HepG2 (cell line): ENCODE data around the gene LBX2. TPM values are rescaled to one million over a fixed set of nuclear protein-coding genes. Genes with fewer than 3 reads are reported as not detected.
A peak's percentile ranks its signal among the peaks of the same experiment; 100 is the strongest.

Experiments
- AGO1 ChIP-seq: fragments of 200-400 bp; formaldehyde crosslinking; IDR thresholded peaks from 2 replicates; pipeline ENCODE4 v1.6.1; 2017; ENCODE audit warnings: mild to moderate bottlenecking, low read depth, low read length, moderate library complexity; ENCODE audit not compliant: poor library complexity, severe bottlenecking
- CSRNP1 ChIP-seq: sonication (generic); formaldehyde crosslinking; IDR thresholded peaks from 2 replicates; pipeline ENCODE4 v1.8.1; 2023; ENCODE audit warnings: mild to moderate bottlenecking, missing genetic modification reagents
- FOXM1 ChIP-seq: sonication (generic); formaldehyde crosslinking; IDR thresholded peaks from 2 replicates; pipeline ENCODE4 v1.5.0; 2020; ENCODE audit warnings: missing genetic modification reagents
- HES4 ChIP-seq: sonication (generic); formaldehyde crosslinking; IDR thresholded peaks from 2 replicates; pipeline ENCODE4 v1.9.0; 2021; ENCODE audit warnings: mild to moderate bottlenecking, missing genetic modification reagents, borderline replicate concordance
- MYC ChIP-seq: sonication (generic); formaldehyde crosslinking; IDR thresholded peaks from 2 replicates; pipeline ENCODE4 v1.9.0; 2021; ENCODE audit warnings: missing genetic modification reagents, borderline replicate concordance
- PAWR ChIP-seq: sonication (generic); formaldehyde crosslinking; IDR thresholded peaks from 2 replicates; pipeline ENCODE4 v1.4.0; 2020; ENCODE audit warnings: missing genetic modification reagents, mild to moderate bottlenecking, borderline replicate concordance
- RBFOX2 ChIP-seq: fragments of 200-400 bp; formaldehyde crosslinking; IDR thresholded peaks from 2 replicates; pipeline ENCODE4 v1.6.1; 2017; ENCODE audit warnings: low read depth, mild to moderate bottlenecking, low read length
- TGIF2 ChIP-seq: IDR thresholded peaks from 2 replicates; pipeline ENCODE4 v1.6.1; 2016; ENCODE audit warnings: control low read depth, missing compliant biosample characterization
- ZBTB26 ChIP-seq: IDR thresholded peaks from 2 replicates; pipeline ENCODE4 v1.6.1; 2016; ENCODE audit warnings: missing compliant biosample characterization, missing genetic modification reagents, borderline replicate concordance
- ZNF260 ChIP-seq: sonication (generic); formaldehyde crosslinking; IDR thresholded peaks from 2 replicates; pipeline ENCODE4 v1.4.0; 2020; ENCODE audit warnings: missing genetic modification reagents, low read depth, mild to moderate bottlenecking, borderline replicate concordance
- ZNF616 ChIP-seq: sonication (generic); formaldehyde crosslinking; IDR thresholded peaks from 2 replicates; pipeline ENCODE4 v1.5.0; 2020; ENCODE audit warnings: low read depth, mild to moderate bottlenecking, missing genetic modification reagents
- ZNF879 ChIP-seq: sonication (generic); formaldehyde crosslinking; IDR thresholded peaks from 2 replicates; pipeline ENCODE4 v1.8.1; 2023; ENCODE audit warnings: missing genetic modification reagents
- ZSCAN25 ChIP-seq: sonication (generic); formaldehyde crosslinking; IDR thresholded peaks from 2 replicates; pipeline ENCODE4 v1.8.0; 2022; ENCODE audit warnings: mild to moderate bottlenecking, missing genetic modification reagents
- polyA plus RNA-seq, 8 experiments: library from polyadenylated mRNA; depleted of rRNA in 3 of 8; stranded (reverse) in 7 of 8; unstranded in 1 of 8; fragments of >200 nt; fragmentation: Illumina TruSeq in 4 of 8; extraction: Trizol in 4 of 8; gene quantifications; 2 replicates each; pipeline versions ENCODE4 v1.2.1 to v1.2.3, GENCODE V29; 2011 to 2016; ENCODE audit warnings: low read depth in 4 of 8, missing spikeins in 1 of 8, mixed read lengths in 1 of 8; ENCODE audit not compliant: insufficient read depth in 1 of 8
- total RNA-seq, 5 experiments: library from RNA; depleted of rRNA; stranded (reverse); fragments of >200 nt; fragmentation: Illumina TruSeq; extraction: Trizol; gene quantifications; 2 replicates each; pipeline ENCODE4 v1.2.3, GENCODE V29; 2016; ENCODE audit warnings: low read depth in 1 of 5
- TF ChIP-seq, protein P1 (sequence below): sonication (generic); formaldehyde crosslinking; IDR thresholded peaks from 2 replicates; pipeline ENCODE4 v1.5.0; 2020; ENCODE audit warnings: missing genetic modification reagents
- TF ChIP-seq, protein P2 (sequence below): sonication (generic); formaldehyde crosslinking; IDR thresholded peaks from 2 replicates; pipeline ENCODE4 v1.8.0; 2023; ENCODE audit warnings: mild to moderate bottlenecking, missing genetic modification reagents
- TF ChIP-seq, protein P3 (sequence below): sonication (generic); formaldehyde crosslinking; IDR thresholded peaks from 2 replicates; pipeline ENCODE4 v1.5.1; 2020; ENCODE audit warnings: mild to moderate bottlenecking, missing genetic modification reagents, moderate library complexity
- TF ChIP-seq, protein P4 (sequence below): IDR thresholded peaks from 2 replicates; pipeline ENCODE4 v1.6.1; 2016; ENCODE audit warnings: control low read depth
- TF ChIP-seq, protein P5 (sequence below): sonication (generic); formaldehyde crosslinking; IDR thresholded peaks from 2 replicates; pipeline ENCODE4 v1.4.0; 2020; ENCODE audit warnings: missing genetic modification reagents

The LBX2 gene
- total and polyA plus RNA-seq, 2 of the 13 experiments (the other 11 are each of a cell fraction or from before 2014, with no cell fraction given), result 6.4 to 8.1 TPM

GRCh38 chr2:74507145-74507925 lies 7.9 kb upstream of the LBX2 start, which contains the start of gene PCGF1 (continued):
- TF ChIP-seq, protein P1, sequence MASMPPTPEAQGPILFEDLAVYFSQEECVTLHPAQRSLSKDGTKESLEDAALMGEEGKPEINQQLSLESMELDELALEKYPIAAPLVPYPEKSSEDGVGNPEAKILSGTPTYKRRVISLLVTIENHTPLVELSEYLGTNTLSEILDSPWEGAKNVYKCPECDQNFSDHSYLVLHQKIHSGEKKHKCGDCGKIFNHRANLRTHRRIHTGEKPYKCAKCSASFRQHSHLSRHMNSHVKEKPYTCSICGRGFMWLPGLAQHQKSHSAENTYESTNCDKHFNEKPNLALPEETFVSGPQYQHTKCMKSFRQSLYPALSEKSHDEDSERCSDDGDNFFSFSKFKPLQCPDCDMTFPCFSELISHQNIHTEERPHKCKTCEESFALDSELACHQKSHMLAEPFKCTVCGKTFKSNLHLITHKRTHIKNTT, result no peak
- peak; percentile 98 for TF ChIP-seq AGO1
- TF ChIP-seq, protein P2, sequence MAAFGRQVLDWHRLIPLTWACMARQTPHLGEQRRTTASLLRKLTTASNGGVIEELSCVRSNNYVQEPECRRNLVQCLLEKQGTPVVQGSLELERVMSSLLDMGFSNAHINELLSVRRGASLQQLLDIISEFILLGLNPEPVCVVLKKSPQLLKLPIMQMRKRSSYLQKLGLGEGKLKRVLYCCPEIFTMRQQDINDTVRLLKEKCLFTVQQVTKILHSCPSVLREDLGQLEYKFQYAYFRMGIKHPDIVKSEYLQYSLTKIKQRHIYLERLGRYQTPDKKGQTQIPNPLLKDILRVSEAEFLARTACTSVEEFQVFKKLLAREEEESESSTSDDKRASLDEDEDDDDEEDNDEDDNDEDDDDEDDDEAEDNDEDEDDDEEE (CRISPR knock-in tag), result peak; percentile 98
- TF ChIP-seq ZNF616 (CRISPR knock-in tag), result 0 out of 2 replicates have a peak, but pooled peaks have one; percentile 79
- TF ChIP-seq, protein P3, sequence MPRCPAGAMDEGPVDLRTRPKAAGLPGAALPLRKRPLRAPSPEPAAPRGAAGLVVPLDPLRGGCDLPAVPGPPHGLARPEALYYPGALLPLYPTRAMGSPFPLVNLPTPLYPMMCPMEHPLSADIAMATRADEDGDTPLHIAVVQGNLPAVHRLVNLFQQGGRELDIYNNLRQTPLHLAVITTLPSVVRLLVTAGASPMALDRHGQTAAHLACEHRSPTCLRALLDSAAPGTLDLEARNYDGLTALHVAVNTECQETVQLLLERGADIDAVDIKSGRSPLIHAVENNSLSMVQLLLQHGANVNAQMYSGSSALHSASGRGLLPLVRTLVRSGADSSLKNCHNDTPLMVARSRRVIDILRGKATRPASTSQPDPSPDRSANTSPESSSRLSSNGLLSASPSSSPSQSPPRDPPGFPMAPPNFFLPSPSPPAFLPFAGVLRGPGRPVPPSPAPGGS (CRISPR knock-in tag), result peak; percentile 89
- peak; percentile 89 for TF ChIP-seq MYC
- 0 out of 2 replicates have a peak, but pooled peaks have one; percentile 24 for TF ChIP-seq ZSCAN25 (CRISPR knock-in tag)
- TF ChIP-seq, protein P4, sequence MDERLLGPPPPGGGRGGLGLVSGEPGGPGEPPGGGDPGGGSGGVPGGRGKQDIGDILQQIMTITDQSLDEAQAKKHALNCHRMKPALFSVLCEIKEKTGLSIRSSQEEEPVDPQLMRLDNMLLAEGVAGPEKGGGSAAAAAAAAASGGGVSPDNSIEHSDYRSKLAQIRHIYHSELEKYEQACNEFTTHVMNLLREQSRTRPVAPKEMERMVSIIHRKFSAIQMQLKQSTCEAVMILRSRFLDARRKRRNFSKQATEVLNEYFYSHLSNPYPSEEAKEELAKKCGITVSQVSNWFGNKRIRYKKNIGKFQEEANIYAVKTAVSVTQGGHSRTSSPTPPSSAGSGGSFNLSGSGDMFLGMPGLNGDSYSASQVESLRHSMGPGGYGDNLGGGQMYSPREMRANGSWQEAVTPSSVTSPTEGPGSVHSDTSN (CRISPR knock-in tag), result no peak; the same call in 1 of the 2 replicates
- TF ChIP-seq, protein P5, sequence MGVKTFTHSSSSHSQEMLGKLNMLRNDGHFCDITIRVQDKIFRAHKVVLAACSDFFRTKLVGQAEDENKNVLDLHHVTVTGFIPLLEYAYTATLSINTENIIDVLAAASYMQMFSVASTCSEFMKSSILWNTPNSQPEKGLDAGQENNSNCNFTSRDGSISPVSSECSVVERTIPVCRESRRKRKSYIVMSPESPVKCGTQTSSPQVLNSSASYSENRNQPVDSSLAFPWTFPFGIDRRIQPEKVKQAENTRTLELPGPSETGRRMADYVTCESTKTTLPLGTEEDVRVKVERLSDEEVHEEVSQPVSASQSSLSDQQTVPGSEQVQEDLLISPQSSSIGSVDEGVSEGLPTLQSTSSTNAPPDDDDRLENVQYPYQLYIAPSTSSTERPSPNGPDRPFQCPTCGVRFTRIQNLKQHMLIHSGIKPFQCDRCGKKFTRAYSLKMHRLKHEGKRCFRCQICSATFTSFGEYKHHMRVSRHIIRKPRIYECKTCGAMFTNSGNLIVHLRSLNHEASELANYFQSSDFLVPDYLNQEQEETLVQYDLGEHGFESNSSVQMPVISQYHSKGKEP (CRISPR knock-in tag), result 0 out of 2 replicates have a peak, but pooled peaks have one; percentile 60
- peak; percentile 82 for TF ChIP-seq TGIF2 (CRISPR knock-in tag)
- no peak; the same call in 1 of the 2 replicates for TF ChIP-seq ZNF260 (CRISPR knock-in tag)
- TF ChIP-seq ZBTB26 (CRISPR knock-in tag), result peak; percentile 83
- peak; percentile 88; the same call in 1 of the 2 replicates for TF ChIP-seq HES4
- peak; percentile 97 for TF ChIP-seq RBFOX2
- peak; percentile 72; the same call in 1 of the 2 replicates for TF ChIP-seq ZNF879
- TF ChIP-seq PAWR (CRISPR knock-in tag), result 0 out of 2 replicates have a peak, but pooled peaks have one; percentile 37
- no peak for TF ChIP-seq FOXM1 (CRISPR knock-in tag)
- peak; percentile 80 for TF ChIP-seq CSRNP1 (CRISPR knock-in tag)
